SW480 (cell line): ENCODE results near the gene NID2.

Source experiments
- DNase-seq: peaks from one replicate; pipeline ENCODE4 v3.0.0-alpha.2; 2016; ENCODE audit warnings: low spot score

NID2 gene

GRCh38 chr14:52058341-52058740, 10.5 kb downstream of the NID2 start:
- DNase-seq, result no peak

DNA sequence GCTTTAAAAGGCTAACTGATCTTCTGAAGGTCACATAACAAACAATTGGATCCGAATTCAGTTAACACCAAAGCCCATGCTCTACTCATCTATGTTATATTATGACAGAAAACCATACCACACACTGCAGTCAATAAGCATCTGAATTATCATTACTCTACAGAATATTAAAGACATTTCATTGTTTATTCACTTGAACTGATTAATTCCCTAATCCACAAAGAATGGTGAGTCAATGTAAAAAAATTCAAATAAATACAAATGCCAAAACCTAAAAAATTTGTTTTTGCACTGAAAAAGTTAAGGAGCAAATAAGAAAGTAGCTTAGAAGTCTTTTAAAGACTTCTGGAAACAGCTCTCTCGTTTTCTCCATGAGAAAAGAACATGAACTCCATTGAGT, 13.7 kb downstream of the NID2 start:
- DNase-seq, result no peak

DNA sequence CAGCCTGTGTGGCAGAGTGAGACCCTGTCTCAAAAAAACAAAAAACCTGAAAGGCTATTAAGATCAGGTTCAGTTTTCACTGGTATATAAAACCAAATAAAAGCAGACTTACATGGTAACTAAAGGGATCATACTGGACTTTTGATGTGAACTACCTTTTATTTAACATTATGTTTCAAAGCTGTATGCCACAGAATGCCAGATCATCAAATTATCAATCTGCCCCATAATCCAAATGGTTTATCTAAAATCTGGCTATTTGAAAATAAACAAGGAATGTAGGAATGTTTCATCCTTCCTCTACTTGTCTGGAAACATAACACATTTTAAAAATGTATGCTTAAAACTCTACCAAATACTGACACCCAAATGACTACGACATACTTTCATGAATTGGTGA, 14.2 kb downstream of the NID2 start:
- DNase-seq, result no peak

DNA sequence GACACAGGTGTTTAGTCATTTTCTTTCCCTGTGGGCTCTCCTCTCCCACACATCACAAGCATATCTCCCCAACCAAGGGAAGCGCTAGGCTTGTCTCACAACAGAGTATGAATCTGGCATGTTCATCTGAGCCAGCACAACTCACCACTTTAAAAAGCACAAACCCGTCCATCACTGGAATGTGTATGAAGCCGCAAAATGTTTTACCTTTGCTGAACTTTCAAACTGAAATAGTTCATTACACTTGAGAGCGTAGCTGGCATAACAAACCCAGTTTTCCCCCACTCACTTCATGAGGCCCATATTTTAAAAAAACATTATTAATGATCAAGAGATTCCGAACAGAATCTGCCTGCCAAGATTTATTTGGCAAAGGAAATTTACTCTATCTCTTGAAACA, 15.8 kb downstream of the NID2 start:
- DNase-seq, result no peak

DNA sequence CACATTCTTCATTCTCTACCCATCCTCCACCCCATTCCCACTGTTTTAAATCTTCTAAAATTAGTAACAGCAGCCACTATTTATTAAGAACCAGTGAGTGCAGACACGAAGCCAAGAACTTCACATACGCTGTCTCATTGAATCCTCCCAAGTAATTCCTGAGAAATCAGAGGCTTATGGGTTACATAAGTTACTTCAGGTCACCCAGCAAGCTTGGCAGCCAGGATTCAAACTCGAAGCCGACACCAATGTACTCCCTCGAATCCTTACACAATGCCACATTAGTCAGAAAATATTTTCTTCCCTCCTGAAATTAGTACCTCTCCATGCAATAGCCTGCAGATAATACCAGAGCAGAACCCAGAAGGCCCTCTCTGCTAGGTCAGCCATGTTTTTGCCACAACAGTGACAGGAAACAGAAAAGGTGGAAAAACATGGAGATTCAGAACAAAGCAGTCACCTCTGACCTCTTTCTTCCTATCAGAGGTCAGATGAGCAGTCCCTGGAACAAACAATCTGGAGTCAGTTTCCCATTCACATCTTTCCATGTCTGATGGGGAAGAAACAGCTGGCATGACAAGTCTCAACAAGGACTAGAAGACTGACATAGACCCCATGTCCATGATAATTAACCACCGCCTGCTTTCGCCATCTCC, 16.4 kb downstream of the NID2 start:
- DNase-seq, result no peak

- DNase-seq, result no peak
These were observed 17.0 kb downstream of the NID2 start for GRCh38 chr14:52051871-52052270.

GRCh38 chr14:52051251-52051650, 17.6 kb downstream of the NID2 start:
- no peak for DNase-seq

DNA sequence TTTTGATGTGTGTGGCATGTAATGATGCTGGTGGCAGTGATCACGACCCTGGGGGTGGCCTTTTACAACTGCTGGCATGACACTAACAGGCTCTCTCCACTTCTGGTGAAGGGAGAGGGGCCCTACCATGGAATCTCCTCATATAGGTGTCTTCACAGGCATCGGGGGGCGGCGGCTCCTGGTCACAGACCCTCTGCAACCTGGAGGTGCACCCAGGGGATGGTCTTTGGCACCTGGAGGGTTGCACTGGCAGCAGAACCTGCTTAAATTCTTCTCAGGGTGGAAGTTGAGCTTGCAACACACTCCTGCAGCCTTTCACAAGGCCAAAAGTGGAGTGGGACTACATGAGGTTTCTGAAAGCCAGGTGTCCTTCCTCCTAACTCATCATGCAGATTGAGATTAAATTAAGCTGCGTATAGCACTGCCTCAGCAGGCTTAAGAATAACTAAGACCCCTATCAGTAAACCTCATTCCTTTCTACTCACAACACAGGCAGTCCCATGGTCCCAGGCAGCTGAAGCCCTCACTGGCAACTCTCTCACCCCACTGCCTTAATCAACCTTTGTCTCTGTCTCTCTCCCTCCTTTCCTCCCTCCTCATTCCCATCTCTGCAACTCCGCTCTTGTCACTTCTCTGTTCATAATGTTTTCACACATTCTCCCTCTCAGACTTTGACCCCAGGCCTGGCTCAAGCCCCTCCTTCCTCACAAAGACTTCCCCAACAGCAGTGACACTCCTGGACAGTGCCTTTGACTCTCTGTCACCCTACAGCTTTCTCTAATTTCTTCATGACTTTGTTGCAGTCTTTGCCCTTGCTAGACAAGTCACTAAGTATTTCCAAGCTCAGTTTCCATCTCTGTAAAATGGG, 18.9 kb downstream of the NID2 start:
- DNase-seq, result no peak

GRCh38 chr14:52049271-52049670, 19.6 kb downstream of the NID2 start:
- no peak for DNase-seq

GRCh38 chr14:52048641-52049204, 20.1 kb downstream of the NID2 start:
- DNase-seq, result no peak

GRCh38 chr14:52048116-52048515, 20.7 kb downstream of the NID2 start:
- DNase-seq, result no peak

DNA sequence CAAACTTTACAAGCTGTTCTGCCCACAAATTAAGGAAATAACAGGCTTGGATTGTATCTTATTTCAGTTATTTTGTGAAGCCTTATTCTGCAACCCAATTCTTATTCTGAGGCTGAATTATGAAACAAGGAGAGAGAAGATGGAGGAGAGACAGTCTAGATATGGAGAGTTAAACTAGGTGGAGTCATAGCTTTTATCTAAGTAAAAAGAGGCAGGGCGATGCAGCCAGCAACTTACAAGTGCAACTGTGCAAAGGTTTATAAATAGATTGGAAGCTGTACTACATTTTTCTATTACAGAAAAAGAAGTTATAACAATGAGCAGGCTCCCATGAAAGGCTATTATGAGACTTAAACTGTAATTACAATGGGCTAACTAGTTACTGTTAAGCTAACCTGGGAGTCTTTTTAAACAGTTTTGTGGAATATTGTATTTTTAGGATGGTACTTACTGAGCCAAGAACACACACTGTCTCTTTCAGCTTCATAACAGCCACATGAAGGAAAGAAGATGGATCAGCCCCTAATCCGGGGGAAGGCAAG, 22.4 kb downstream of the NID2 start:
- DNase-seq, result no peak

DNA sequence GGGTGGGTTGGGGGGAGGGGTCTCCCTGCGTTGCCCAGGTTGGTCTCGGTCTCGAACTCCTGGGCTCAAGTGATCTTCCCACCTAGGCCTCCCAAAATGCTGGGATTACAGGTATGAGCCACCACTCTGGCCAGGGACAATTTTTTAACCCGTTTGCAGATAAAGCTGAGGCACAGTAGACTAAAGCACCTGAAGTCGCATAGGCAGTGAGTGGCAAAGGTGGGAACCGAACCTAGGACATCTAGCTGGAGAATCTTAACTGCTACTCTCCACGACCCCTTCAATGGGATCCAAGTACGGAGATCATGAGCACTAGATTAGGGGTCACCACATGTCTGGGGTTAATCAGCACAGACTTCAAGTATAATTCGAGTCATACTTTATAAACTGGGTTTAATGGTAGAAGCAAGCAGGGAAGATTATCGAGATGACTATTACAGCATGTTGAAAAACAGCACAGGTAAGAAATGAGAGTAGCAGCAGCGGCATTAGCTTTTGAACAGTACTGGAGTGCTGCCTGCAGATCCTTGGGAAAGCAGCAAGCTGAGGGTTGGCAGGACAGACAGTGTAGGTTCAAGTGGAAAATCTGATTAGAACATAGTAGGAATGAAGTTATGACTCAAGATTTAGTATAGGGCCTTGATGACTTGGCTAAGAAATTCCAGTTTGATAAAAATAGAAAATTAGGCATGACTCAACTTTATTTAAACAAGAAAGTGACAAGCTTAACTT, 23.9 kb downstream of the NID2 start:
- no peak for DNase-seq

- DNase-seq, result peak; percentile 30
These were observed 25.2 kb downstream of the NID2 start for GRCh38 chr14:52043690-52044089.

DNA sequence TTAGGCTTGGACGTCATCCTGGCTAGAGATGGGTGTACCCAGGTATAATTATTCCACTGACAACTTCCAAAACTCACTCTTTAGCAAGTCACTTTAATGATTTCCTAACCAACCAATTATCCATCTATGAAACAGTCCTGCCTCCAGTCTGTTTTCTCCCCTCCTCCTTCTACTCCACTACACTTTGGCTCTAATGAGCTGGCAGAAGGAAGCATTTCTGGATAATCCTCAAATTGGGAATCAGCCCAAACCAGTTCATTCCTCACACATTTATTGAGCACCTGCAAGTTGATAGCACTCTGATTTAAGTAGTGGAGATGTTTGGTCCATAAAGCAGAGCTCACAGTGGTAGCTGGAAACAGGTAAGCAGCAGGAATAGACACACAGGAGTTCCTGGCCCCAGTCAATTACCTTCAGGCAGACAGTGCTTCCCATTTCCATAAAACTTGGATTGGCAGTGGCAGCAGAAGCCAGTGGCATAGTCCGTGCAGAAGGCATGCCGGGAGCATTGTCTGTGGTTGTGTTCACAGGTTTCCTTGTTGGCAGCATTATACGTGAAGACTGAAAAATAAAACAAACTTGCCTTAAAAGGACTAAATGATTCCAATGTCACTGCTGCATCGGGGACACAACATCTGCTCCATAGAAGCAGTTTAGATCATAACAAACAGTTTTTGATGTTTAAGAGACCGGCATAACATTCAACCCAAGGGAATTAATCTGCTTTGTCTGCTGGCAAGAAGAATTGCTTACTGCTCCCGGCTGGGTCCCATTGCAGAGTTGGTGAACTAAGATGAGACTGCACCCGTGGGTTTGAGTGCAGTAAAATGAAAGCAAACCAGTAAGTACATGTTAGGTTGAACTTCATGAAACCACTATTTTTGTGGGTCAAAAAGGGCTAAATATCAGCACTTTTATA, 26.2 kb downstream of the NID2 start:
- DNase-seq, result no peak

- DNase-seq, result no peak
These were observed 28.3 kb downstream of the NID2 start for GRCh38 chr14:52040598-52040997.

GRCh38 chr14:52039124-52039815, 29.6 kb downstream of the NID2 start:
- no peak for DNase-seq

GRCh38 chr14:52033101-52033642, 35.7 kb downstream of the NID2 start:
- peak; percentile 25 for DNase-seq

DNA sequence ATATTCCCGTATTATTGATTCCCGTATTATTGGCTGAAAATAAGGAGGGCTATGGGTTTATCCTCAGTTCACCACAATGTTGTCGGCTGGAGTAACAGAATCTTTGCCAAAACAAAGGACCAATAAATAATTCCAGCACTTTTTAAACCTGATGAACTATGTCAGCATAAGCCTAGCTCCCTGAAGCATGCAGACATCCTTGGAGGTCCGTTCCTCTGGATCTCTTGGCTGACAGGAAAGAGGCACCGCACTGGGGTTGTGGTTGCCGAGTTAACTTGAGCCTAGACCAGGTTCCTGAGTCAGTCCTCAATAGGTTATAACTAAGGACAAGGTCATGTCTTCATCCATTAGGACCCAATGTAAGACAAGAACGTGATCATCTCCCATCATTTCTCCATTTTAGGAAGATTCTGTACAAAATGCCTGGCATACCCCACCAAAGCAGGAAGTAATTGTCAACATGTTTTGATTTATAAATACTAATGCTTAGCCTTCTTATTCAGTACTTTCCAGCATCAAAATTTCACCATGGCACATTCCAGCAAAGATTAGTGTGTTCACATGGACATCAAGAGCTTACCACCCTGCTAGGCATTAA, 36.6 kb downstream of the NID2 start:
- DNase-seq, result no peak

DNA sequence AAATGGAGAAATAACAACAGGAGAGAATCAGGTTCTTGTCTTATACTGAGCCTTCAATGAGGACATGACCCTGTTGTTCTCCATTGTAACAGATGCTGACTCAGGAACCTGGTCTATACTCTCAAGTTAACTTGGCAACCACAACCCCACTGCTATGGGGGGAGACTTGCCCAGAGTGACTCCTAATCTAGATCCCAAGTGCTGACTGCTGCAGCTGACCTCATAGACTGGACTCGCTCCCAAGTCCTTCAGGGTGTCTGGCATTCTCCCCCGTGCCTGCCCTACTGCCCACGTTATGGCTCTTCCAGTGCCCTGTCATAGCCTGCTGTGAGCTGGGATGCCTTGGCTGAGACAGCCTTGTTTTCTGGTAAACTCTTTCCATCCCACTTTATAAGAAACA, 37.1 kb downstream of the NID2 start:
- DNase-seq, result no peak
